HG03159 (cell line): ENCODE measurements around the gene CCR1.
"Not testable (repeated sequence)": the region's sequence is repeated elsewhere in the genome, so short reads cannot be mapped to it uniquely, and the experiment has no call there.

Source experiments
- ATAC-seq: cut with Tn5 transposase; IDR thresholded peaks from one replicate; pipeline ENCODE4 v1.9.1; 2021; ENCODE audit warnings: mild to moderate bottlenecking, moderate library complexity; ENCODE audit not compliant: unreplicated experiment

The CCR1 gene

GRCh38 chr3:46184469-46184868 lies 23.6 kb downstream of the CCR1 start:
- no peak for ATAC-seq

- no peak for ATAC-seq
Measured at GRCh38 chr3:46183330-46183729, 24.8 kb downstream of the CCR1 start.

GRCh38 chr3:46168583-46169345 lies 39.3 kb downstream of the CCR1 start:
- no peak for ATAC-seq

DNA sequence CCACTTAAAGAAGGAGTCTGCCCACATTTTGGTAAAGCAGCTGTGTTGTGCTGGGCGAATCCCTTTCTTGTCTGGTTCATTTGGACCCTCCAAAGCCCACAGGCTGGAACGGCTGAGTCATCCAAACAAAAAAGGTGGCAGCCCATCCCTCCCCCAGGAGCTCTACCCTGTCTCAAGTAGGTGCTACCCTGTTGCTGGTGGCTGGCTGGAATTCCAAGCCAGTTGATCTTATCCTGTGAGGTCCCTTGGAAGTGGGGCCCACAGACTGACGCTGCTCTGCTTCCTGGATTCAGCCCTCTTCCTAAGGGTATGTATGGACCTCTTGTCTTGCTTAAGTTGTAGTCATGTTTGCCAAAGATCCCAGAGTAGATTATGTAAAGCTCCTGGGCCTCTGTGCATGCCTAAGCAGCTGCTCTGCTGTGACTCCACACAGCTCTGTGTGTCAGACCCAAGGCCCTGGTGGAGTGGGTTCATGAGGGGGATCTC lies 44.5 kb downstream of the CCR1 start:
- no peak for ATAC-seq

DNA sequence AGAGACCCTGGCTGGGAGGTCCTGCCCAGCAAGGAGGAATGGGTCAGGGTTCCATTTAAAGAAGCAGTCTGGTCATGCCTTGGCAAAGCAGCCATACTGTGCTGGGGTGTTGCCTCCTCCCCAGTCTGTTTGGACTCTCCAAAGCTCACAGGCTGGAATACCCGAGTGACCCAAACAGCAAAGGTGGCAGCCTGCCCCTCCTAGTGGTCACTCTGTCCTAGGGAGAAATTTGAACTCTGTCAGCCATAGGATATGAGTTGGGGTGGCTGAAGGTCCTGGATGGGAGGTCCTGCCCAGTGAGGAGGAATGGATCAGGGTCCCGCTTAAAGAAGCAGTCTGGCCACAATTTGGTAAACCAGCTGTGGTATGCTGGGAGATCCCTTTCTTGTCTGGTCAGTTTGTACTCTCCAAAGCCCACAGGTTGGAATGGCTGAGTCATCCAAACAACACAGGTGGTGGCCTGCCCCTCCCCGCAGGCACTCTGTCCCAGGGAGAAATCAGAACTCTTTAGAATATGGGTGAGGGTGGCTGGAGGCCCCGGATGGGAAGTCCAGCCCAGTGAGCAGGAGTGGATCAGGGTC lies 45.0 kb downstream of the CCR1 start:
- ATAC-seq, result no peak

DNA sequence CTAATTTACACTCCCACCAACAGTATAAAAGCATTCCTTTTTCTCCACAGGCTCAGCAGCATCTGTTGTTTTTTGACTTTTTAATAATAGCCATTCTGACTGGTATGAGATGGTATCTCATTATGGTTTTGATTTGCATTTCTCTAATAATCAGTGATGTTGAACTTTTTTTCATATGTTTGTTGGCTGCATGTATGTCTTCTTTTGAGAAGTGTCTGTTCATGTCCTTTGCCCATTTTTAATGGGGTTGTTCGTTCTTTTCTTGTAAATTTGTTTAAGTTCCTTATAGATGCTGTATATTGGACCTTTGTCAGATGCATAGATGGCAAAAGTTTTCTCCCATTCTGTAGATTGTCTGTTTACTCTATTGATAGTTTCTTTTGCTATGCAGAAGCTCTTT lies 50.4 kb downstream of the CCR1 start:
- ATAC-seq, result not testable (repeated sequence)

- ATAC-seq, result no peak
Measured at GRCh38 chr3:46154311-46154710, 53.8 kb downstream of the CCR1 start.
